Stimulated activated naive B cell treated with anti-CD40 and anti-IgM and Interleukin-4, amounts not matched to agents 10 μg/mL and 1 μg/mL and 100 μg/mL, for 72 hours (primary cell): Measurements from ENCODE around the gene RAB30.

Experiments
- ATAC-seq, 2 donors: fragments of 150-1000 bp; cut with Tn5 transposase; replicated peaks; 2 replicates each; pipeline ENCODE4 v1.10.0; 2021; ENCODE audit warnings: moderate library complexity in 1 of 2
- DNase-seq: peaks from one replicate; pipeline ENCODE4 v3.0.0; 2021
- H3K27ac Mint-ChIP-seq: one replicate; pipeline ENCODE4 v1.8.0; 2022; ENCODE audit warnings: mild to moderate bottlenecking, mixed read lengths
- H3K27me3 Mint-ChIP-seq, 2 donors: one replicate each; pipeline ENCODE4 v1.8.0; 2022; ENCODE audit warnings: mixed read lengths in 2 of 2
- H3K36me3 Mint-ChIP-seq, 2 donors: one replicate each; pipeline ENCODE4 v1.8.0; 2022; ENCODE audit warnings: mixed read lengths in 2 of 2, mild to moderate bottlenecking in 1 of 2
- H3K4me1 Mint-ChIP-seq, 2 donors: one replicate each; pipeline ENCODE4 v1.8.0; 2022; ENCODE audit warnings: mixed read lengths in 2 of 2, mild to moderate bottlenecking in 1 of 2
- H3K4me3 Mint-ChIP-seq, 2 donors: one replicate each; pipeline ENCODE4 v1.8.0; 2022; ENCODE audit warnings: mild to moderate bottlenecking in 2 of 2, mixed read lengths in 2 of 2, moderate library complexity in 1 of 2
- H3K9me3 Mint-ChIP-seq, 2 donors: one replicate each; pipeline ENCODE4 v1.8.0; 2022; ENCODE audit warnings: mixed read lengths in 2 of 2, mild to moderate bottlenecking in 1 of 2

The RAB30 gene

GRCh38 chr11:83039566-83039965, 32.1 kb downstream of the RAB30 start:
- Mint-ChIP-seq H3K36me3 (peaks cover 32 to 33% of the 10 kb centered on the region in 2 donors), H3K27ac (peak overlapping the region; percentile 31), H3K4me3 (peak overlapping the region in 1 of 2 donors; percentile 10), H3K4me1 (peaks cover 37 to 79% of the 10 kb centered on the region in 2 donors), H3K9me3 (peaks cover 4 to 6% of the 10 kb centered on the region in 2 donors), H3K27me3 (no peaks in the 10 kb centered on the region)
- DNase-seq, result no peak
- no peak for ATAC-seq

GRCh38 chr11:83037877-83038276, 33.8 kb downstream of the RAB30 start:
- DNase-seq (no peak), ATAC-seq (no peak)
- peaks cover 4 to 6% of the 10 kb centered on the region in 2 donors for H3K9me3 Mint-ChIP-seq
- peaks cover 40% of the 10 kb centered on the region in 2 donors for H3K36me3 Mint-ChIP-seq
- peak overlapping the region; percentile 53 for H3K27ac Mint-ChIP-seq
- no peaks in the 10 kb centered on the region for H3K27me3 Mint-ChIP-seq
- H3K4me1 Mint-ChIP-seq, result peaks cover 45 to 77% of the 10 kb centered on the region in 2 donors
- no peak overlapping the region for H3K4me3 Mint-ChIP-seq

- Mint-ChIP-seq H3K27me3 (no peaks in the 10 kb centered on the region), H3K36me3 (peaks cover 44 to 47% of the 10 kb centered on the region in 2 donors), H3K4me1 (peaks cover 50 to 80% of the 10 kb centered on the region in 2 donors), H3K4me3 (peak overlapping the region in 1 of 2 donors; percentile 2), H3K9me3 (peaks cover 4 to 6% of the 10 kb centered on the region in 2 donors), H3K27ac (peak overlapping the region; percentile 9)
- DNase-seq (no peak), ATAC-seq (no peak)
These were observed 35.0 kb downstream of the RAB30 start for GRCh38 chr11:83036701-83037100.

- Mint-ChIP-seq H3K4me3 (peak overlapping the region; percentile 49 to 74), H3K27me3 (no peaks in the 10 kb centered on the region), H3K27ac (peak overlapping the region; percentile 92), H3K4me1 (peaks cover 45 to 81% of the 10 kb centered on the region in 2 donors), H3K36me3 (peaks cover 41 to 51% of the 10 kb centered on the region in 2 donors), H3K9me3 (peaks cover 4 to 5% of the 10 kb centered on the region in 2 donors)
- ATAC-seq (peak; percentile 92 to 96), DNase-seq (peak; percentile 28)
These were observed 36.4 kb downstream of the RAB30 start for GRCh38 chr11:83035070-83035854.

- Mint-ChIP-seq H3K4me3 (peak overlapping the region; percentile 36 to 61), H3K36me3 (peaks cover 35 to 47% of the 10 kb centered on the region in 2 donors), H3K4me1 (peaks cover 42 to 76% of the 10 kb centered on the region in 2 donors), H3K27me3 (no peaks in the 10 kb centered on the region), H3K9me3 (peaks cover under 1 to 1% of the 10 kb centered on the region in 2 donors), H3K27ac (peak overlapping the region; percentile 53)
- ATAC-seq, result peak in 1 of 2 donors; percentile 27
- no peak for DNase-seq
These were observed 37.1 kb downstream of the RAB30 start for GRCh38 chr11:83034673-83035014.

- peaks cover 30 to 43% of the 10 kb centered on the region in 2 donors for H3K36me3 Mint-ChIP-seq
- H3K9me3 Mint-ChIP-seq, result no peaks in the 10 kb centered on the region
- H3K27me3 Mint-ChIP-seq, result no peaks in the 10 kb centered on the region
- H3K27ac Mint-ChIP-seq, result peak overlapping the region; percentile 53
- DNase-seq (no peak), ATAC-seq (peak in 1 of 2 donors; percentile 17)
- peaks cover 42 to 71% of the 10 kb centered on the region in 2 donors for H3K4me1 Mint-ChIP-seq
- peak overlapping the region; percentile 36 to 61 for H3K4me3 Mint-ChIP-seq
These were observed 37.6 kb downstream of the RAB30 start for GRCh38 chr11:83033972-83034672.

- DNase-seq (no peak), ATAC-seq (no peak)
- Mint-ChIP-seq H3K36me3 (peaks cover 32 to 49% of the 10 kb centered on the region in 2 donors), H3K27ac (no peak overlapping the region), H3K27me3 (no peaks in the 10 kb centered on the region), H3K9me3 (no peaks in the 10 kb centered on the region), H3K4me1 (peaks cover 48 to 78% of the 10 kb centered on the region in 2 donors), H3K4me3 (no peak overlapping the region)
These were observed 38.3 kb downstream of the RAB30 start for GRCh38 chr11:83033371-83033770.

GRCh38 chr11:83031127-83031526, 40.6 kb downstream of the RAB30 start:
- H3K9me3 Mint-ChIP-seq, result no peaks in the 10 kb centered on the region
- peaks cover 30 to 55% of the 10 kb centered on the region in 2 donors for H3K36me3 Mint-ChIP-seq
- no peak overlapping the region for H3K27ac Mint-ChIP-seq
- H3K4me1 Mint-ChIP-seq, result peaks cover 53 to 81% of the 10 kb centered on the region in 2 donors
- DNase-seq (no peak), ATAC-seq (no peak)
- no peaks in the 10 kb centered on the region for H3K27me3 Mint-ChIP-seq
- no peak overlapping the region for H3K4me3 Mint-ChIP-seq

- DNase-seq (no peak), ATAC-seq (no peak)
- Mint-ChIP-seq H3K36me3 (peaks cover 28 to 58% of the 10 kb centered on the region in 2 donors), H3K9me3 (no peaks in the 10 kb centered on the region), H3K4me3 (no peak overlapping the region), H3K4me1 (peaks cover 58 to 82% of the 10 kb centered on the region in 2 donors), H3K27ac (no peak overlapping the region), H3K27me3 (no peaks in the 10 kb centered on the region)
These were observed 43.9 kb downstream of the RAB30 start for GRCh38 chr11:83027794-83028193.

GRCh38 chr11:83027289-83027688, 44.4 kb downstream of the RAB30 start:
- DNase-seq (no peak), ATAC-seq (no peak)
- H3K4me1 Mint-ChIP-seq, result peaks cover 58 to 78% of the 10 kb centered on the region in 2 donors
- peaks cover 28 to 57% of the 10 kb centered on the region in 2 donors for H3K36me3 Mint-ChIP-seq
- no peak overlapping the region for H3K27ac Mint-ChIP-seq
- H3K4me3 Mint-ChIP-seq, result no peak overlapping the region
- no peaks in the 10 kb centered on the region for H3K9me3 Mint-ChIP-seq
- no peaks in the 10 kb centered on the region for H3K27me3 Mint-ChIP-seq

GRCh38 chr11:83026229-83026628, 45.5 kb downstream of the RAB30 start:
- Mint-ChIP-seq H3K27ac (peak overlapping the region; percentile 51), H3K9me3 (no peaks in the 10 kb centered on the region), H3K4me1 (peaks cover 56 to 78% of the 10 kb centered on the region in 2 donors), H3K4me3 (no peak overlapping the region), H3K36me3 (peaks cover 28 to 57% of the 10 kb centered on the region in 2 donors), H3K27me3 (no peaks in the 10 kb centered on the region)
- DNase-seq, result no peak
- no peak for ATAC-seq

- ATAC-seq (no peak), DNase-seq (no peak)
- Mint-ChIP-seq H3K27me3 (no peaks in the 10 kb centered on the region), H3K4me1 (peaks cover 60 to 79% of the 10 kb centered on the region in 2 donors), H3K36me3 (peaks cover 27 to 55% of the 10 kb centered on the region in 2 donors), H3K27ac (no peak overlapping the region), H3K9me3 (no peaks in the 10 kb centered on the region), H3K4me3 (no peak overlapping the region)
These were observed 46.4 kb downstream of the RAB30 start for GRCh38 chr11:83025267-83025704.

- H3K4me3 Mint-ChIP-seq, result peak overlapping the region; percentile 14 to 43
- DNase-seq (no peak), ATAC-seq (peak; percentile 41 to 59)
- H3K9me3 Mint-ChIP-seq, result peaks cover 0 to 2% of the 10 kb centered on the region in 2 donors
- peaks cover 64 to 87% of the 10 kb centered on the region in 2 donors for H3K4me1 Mint-ChIP-seq
- peaks cover 34 to 56% of the 10 kb centered on the region in 2 donors for H3K36me3 Mint-ChIP-seq
- H3K27ac Mint-ChIP-seq, result peak overlapping the region; percentile 70
- no peaks in the 10 kb centered on the region for H3K27me3 Mint-ChIP-seq
These were observed 47.3 kb downstream of the RAB30 start for GRCh38 chr11:83024270-83024854.

GRCh38 chr11:83023410-83023809, 48.3 kb downstream of the RAB30 start:
- peaks cover 0 to 2% of the 10 kb centered on the region in 2 donors for H3K9me3 Mint-ChIP-seq
- ATAC-seq, result peak; percentile 70 to 73
- no peaks in the 10 kb centered on the region for H3K27me3 Mint-ChIP-seq
- peaks cover 64 to 89% of the 10 kb centered on the region in 2 donors for H3K4me1 Mint-ChIP-seq
- no peak for DNase-seq
- peak overlapping the region; percentile 3 for H3K27ac Mint-ChIP-seq
- peaks cover 38 to 56% of the 10 kb centered on the region in 2 donors for H3K36me3 Mint-ChIP-seq
- peak overlapping the region; percentile 2 to 3 for H3K4me3 Mint-ChIP-seq
